ENCODE measurements around the gene NUDT16L1.

DNA sequence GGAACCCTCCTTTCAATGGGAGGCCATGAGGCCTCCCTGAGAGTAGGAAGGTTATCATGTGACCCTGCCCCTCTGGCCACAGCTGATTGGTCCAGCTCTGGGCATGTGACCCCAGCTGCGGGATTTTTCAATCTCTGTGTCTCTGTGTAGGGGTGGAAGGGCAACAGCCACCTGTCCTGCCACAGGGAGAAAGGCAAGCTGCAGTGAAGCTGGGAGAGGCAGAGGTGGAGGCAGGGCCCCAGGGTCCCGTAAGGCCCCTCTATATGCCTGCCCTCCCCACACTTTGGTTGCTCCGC lies 51.9 kb downstream of the NUDT16L1 start:
- TF ChIP-seq ELF4 (CRISPR knock-in tag; IDR thresholded peaks at IDR 0.05; ENCODE audit: low read depth) (no peak), E2F5 (CRISPR knock-in tag; IDR thresholded peaks at IDR 0.05) (no peak), TEAD4 (CRISPR knock-in tag; IDR thresholded peaks at IDR 0.05) (no peak)
- TF ChIP-seq, protein P1, sequence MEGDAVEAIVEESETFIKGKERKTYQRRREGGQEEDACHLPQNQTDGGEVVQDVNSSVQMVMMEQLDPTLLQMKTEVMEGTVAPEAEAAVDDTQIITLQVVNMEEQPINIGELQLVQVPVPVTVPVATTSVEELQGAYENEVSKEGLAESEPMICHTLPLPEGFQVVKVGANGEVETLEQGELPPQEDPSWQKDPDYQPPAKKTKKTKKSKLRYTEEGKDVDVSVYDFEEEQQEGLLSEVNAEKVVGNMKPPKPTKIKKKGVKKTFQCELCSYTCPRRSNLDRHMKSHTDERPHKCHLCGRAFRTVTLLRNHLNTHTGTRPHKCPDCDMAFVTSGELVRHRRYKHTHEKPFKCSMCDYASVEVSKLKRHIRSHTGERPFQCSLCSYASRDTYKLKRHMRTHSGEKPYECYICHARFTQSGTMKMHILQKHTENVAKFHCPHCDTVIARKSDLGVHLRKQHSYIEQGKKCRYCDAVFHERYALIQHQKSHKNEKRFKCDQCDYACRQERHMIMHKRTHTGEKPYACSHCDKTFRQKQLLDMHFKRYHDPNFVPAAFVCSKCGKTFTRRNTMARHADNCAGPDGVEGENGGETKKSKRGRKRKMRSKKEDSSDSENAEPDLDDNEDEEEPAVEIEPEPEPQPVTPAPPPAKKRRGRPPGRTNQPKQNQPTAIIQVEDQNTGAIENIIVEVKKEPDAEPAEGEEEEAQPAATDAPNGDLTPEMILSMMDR (IDR thresholded peaks at IDR 0.05) = no peak
